ENCODE data around the gene MLLT3.

Gene MLLT3

DNA sequence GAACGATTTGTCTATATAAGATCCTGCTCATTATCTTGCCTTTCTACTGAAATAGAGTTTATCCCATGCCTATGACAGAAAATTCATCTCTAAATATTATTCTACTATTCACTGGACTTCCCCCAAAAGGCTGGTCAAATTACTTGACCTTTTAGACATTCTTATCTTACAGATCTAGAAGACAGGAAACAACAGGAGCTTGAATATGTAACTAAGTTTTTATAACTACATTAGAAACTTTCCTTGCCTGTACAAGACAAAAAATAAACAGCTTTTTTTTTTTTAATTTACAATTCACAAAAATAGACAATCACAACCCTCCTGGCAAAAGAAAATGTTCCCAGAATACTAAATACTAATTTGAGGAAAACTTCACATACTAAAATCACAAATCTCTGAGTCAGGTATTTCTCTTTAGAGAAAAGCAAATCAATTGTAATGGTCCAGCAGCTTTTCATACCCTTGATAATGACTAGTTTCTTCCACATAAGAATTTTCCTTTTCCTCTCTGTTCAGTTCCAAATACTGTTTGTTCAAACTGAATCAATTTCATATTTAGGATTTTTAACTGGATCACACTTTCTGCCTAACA is 68.6 kb downstream of the MLLT3 start:
- FAIRE-seq = no peak

- peak; percentile 80 for FAIRE-seq
Observed at GRCh38 chr9:20552874-20553557, 69.3 kb downstream of the MLLT3 start.

GRCh38 chr9:20551835-20552234 is 70.5 kb downstream of the MLLT3 start:
- peak; percentile 57 for FAIRE-seq

DNA sequence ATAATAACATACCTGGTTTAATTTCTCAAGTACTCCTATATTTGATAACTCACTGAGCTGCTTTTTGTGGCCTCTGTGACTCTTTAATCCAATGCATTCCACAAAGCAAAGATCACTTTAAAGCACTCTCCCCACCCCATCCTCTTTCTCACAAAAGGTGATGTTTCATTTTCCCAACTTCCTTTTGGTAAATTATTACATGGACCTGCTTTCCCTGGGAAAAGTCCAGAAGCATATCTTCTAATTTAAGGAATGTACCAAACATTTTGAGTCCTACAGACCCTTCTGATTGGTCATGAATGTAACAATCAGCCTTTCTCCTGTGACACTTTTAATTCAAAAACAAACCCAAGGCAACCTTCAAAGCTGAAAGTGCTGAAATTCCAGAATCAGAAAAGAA is 71.1 kb downstream of the MLLT3 start:
- no peak for FAIRE-seq

GRCh38 chr9:20550326-20550725 is 72.0 kb downstream of the MLLT3 start:
- no peak for FAIRE-seq

GRCh38 chr9:20549053-20549452 is 73.2 kb downstream of the MLLT3 start:
- no peak for FAIRE-seq

DNA sequence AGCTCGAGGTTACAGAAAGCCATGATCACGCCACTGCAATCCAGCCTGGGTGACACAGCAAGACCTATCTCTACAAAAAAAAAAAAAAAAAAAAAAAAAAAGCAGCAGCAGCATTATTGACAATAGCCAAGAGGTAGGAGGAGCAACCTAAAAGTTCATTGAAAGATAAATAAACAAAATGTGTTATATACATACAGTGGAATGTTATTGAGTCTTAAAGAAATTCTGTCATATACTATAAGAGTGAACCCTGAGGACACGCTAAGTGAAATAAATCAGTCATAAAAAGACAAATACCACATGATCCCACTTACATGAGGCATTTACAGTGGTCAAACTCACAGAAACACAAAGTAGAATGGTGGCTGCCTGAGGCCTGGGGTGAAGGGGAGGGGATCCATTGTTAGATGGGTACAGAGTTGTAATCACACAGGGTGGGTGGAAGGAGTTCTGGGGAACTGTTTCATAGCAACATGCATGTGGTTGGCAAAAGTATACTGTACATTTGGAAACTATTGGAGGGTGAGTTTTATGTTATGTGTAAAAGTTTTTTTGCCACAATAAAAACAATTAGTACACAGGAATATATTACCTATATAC is 77.2 kb downstream of the MLLT3 start:
- no peak for FAIRE-seq

DNA sequence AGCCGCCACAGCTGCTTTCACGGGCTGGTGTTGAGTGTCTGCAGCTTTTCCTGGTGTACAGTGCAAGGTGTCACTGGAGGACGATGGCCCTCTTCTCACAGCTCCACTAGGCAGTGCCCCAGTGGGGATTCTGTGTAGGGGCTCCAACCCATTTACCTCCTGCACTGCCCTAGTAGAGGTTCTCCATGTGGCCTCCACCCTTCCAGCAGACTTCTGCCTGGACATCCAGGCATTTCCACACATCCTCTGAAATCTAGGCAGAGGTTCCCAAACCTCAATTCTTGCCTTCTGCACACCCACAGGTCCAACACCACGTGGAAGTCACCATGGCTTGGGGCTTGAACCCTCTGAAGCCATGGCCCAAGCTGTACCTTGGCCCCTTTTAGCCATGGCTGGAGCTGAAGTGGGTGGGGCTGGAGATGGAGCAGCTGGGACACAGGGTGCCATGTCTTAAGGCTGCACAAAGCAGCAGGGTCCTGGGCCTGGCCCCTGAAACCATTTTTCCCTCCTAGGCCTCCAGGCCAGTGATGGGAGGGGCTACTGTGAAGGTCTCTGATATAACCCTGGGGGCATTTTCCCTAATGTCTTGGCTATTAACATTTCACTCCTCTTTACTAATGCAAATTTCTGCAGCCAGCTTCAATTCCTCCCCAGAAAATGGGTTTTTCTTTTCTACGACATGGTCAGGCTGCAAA is 82.0 kb downstream of the MLLT3 start:
- no peak for FAIRE-seq

GRCh38 chr9:20538956-20539355 is 83.3 kb downstream of the MLLT3 start:
- no peak for FAIRE-seq

DNA sequence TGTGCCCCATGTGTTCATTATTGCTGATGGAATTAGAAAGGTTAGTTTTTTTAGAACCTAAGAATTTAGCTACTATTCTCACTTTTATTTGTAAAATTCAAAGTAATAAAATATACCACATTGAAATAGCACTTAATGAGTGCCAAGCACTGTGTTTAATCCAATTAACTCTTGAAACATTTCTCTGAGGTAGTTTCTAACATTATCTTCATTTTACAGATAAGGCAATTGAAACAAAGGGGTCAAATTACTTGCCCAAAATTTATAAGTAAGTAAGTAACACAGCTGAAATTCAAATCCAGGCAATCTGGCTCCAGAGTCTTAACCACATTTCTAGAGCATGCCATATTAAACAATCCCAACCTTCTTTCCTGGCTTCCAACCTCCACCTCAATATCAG is 84.2 kb downstream of the MLLT3 start:
- peak; percentile 24 for FAIRE-seq

GRCh38 chr9:20537294-20537693 is 85.0 kb downstream of the MLLT3 start:
- no peak for FAIRE-seq

- no peak for FAIRE-seq
Observed at GRCh38 chr9:20532584-20532983, 89.7 kb downstream of the MLLT3 start.

DNA sequence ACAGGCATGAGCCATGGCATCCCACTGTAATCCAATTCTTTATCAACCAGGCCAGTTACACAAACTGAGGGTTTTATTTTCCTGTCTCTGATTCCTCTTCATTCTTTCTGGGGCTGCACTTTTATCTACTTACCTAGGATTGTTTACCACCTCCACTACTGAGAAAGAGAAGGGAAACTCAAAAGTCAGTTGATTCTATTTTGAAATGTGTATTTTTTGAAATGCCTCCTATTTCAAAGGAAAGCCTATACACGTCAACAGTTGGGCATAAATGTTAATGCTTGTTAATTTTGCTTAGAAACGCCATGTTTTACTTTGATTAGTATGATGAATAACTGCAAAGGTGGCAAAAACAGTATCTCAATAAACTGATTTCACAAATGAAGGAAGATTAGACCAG is 92.5 kb downstream of the MLLT3 start:
- no peak for FAIRE-seq

- no peak for FAIRE-seq
Observed at GRCh38 chr9:20528253-20528652, 94.0 kb downstream of the MLLT3 start.

DNA sequence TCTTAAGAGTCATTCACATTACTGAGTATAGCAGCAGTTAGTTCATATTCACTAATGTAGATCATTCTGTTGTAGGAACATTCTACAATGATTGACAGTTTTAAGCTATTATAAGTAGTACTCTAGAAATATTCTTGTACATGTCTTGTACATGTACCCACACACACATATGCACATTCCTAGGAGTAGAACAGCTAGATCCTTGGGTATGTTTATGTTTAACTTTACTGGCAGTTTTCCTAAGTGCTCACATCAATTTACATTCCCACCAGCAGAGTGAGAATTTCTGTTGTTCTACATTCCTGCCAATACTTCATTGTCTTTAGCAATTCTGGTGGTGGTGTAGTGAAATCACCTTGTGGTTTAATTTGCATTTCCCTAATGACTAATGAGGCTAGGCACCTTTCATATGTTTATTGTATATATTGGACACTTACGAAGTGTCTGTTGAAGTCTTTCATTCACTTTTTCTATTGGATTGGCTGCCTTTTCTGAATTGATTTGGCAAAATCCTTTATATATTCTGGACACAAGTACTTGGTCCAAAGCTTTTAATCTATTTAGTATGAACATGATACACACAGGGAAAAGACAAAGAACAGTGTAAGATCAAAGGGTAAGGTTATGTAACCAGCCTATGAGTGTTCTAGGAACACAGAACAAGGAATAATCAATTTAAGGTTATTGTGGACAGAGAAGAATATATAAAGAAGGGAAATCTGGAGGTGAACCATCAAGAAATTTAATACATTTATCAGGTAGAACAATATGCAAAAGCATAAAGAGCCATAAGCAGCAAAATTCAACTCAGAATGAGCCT is 95.6 kb downstream of the MLLT3 start:
- FAIRE-seq = no peak

DNA sequence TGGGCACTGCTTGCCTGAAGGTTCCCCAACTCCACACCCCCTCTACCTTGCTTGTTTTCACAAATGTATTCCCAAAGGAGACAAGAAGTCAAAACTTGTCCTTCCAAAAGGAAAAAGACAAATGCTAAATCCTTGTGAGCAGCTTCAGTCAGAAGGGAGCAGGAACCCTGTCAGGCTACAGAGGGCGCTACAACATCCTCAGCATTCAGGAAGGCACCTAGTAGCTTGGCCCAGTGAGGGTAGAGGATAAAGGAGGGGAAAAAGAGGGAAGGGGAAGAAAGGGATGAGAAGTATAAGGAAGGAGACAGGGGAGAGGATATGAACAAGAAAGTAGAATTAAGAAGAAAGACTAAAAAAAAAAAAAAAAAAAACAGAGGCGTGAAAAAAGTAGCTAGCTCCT is 97.5 kb downstream of the MLLT3 start:
- no peak for FAIRE-seq

DNA sequence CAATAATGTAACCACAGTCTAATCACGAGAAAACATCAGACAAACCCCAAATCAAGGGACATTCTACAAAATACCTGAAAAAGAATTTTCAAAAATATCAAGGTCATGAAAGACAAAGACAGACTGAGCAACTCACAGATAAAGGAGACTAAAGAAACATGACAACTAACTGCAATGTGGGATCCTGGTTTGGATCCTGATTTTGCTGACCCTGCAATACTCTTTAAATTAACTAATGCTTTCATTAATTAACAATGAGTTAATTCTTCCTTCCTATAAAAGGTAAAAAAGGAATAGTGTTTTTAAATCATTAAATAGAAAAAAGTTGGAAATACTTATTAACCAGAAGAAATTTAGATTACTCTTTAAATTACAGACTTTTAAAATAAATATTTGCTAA is 103.6 kb downstream of the MLLT3 start:
- peak; percentile 10 for FAIRE-seq

- FAIRE-seq = no peak
Observed at GRCh38 chr9:20513126-20513913, 109.0 kb downstream of the MLLT3 start.

GRCh38 chr9:20512636-20513035 is 109.7 kb downstream of the MLLT3 start:
- no peak for FAIRE-seq

GRCh38 chr9:20512106-20512505 is 110.2 kb downstream of the MLLT3 start:
- FAIRE-seq = no peak

DNA sequence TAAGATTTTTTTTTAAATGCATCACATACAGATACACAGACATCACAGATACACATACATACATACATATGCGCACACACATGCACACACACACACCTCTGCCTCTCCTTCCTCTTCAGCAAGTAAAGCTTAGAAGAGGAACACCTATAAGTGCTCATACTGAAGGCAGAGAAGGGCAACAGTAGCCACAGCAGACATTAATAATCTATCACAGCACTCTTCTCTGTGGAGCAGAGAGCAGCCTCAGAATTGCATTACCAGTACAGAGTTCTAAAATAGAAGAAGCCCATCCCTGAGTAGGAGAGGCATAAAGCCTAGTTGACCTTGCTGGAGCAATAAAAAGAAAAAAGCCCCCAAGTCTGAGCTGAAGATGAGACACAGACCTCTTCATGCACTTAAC is 110.6 kb downstream of the MLLT3 start:
- FAIRE-seq = no peak

- no peak for FAIRE-seq
Observed at GRCh38 chr9:20509466-20509865, 112.8 kb downstream of the MLLT3 start.
